GM19468 (cell line): ENCODE measurements around the gene FLOT1.
A peak's percentile ranks its signal among the peaks of the same experiment; 100 is the strongest.
"Not testable (repeated sequence)": the region's sequence is repeated elsewhere in the genome, so short reads cannot be mapped to it uniquely, and the experiment has no call there.

ENCODE experiments used
- ATAC-seq: cut with Tn5 transposase; IDR thresholded peaks from one replicate; pipeline ENCODE4 v1.9.1; 2021; ENCODE audit warnings: mild to moderate bottlenecking, moderate library complexity, moderate number of reproducible peaks; ENCODE audit not compliant: unreplicated experiment; ENCODE audit errors: extremely low read depth

Gene FLOT1

GRCh38 chr6:30767944-30768301, 25.4 kb upstream of the FLOT1 start:
- no peak for ATAC-seq

GRCh38 chr6:30767158-30767943, 24.9 kb upstream of the FLOT1 start:
- ATAC-seq, result peak; percentile 56

GRCh38 chr6:30766461-30767157, 24.1 kb upstream of the FLOT1 start:
- ATAC-seq, result no peak

GRCh38 chr6:30765495-30765894, 23.0 kb upstream of the FLOT1 start:
- ATAC-seq, result not testable (repeated sequence)

DNA sequence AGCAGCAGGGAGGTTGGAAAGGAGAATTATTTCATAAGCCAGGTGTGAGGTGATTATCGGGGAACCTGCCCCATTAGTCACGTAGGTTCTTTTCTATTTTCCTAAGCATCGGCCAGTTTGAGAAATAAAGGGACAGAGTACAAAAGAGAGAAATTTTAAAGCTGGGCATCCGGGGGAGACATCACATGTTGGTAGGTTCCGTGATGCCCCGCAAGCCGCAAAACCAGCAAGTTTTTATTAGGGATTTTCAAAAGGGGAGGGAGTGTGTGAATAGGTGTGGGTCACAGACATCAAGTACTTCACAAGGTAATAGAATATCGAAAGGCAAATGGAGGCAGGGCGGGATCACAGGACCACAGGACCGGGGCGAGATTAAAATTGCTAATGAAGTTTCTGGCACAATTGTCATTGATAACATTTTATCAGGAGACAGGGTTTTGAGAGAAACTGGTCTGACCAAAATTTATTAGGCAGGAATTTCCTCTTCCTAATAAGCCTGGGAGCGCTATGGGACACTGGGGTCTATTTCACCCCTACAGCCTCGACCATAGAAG, 22.1 kb upstream of the FLOT1 start:
- ATAC-seq, result not testable (repeated sequence)

DNA sequence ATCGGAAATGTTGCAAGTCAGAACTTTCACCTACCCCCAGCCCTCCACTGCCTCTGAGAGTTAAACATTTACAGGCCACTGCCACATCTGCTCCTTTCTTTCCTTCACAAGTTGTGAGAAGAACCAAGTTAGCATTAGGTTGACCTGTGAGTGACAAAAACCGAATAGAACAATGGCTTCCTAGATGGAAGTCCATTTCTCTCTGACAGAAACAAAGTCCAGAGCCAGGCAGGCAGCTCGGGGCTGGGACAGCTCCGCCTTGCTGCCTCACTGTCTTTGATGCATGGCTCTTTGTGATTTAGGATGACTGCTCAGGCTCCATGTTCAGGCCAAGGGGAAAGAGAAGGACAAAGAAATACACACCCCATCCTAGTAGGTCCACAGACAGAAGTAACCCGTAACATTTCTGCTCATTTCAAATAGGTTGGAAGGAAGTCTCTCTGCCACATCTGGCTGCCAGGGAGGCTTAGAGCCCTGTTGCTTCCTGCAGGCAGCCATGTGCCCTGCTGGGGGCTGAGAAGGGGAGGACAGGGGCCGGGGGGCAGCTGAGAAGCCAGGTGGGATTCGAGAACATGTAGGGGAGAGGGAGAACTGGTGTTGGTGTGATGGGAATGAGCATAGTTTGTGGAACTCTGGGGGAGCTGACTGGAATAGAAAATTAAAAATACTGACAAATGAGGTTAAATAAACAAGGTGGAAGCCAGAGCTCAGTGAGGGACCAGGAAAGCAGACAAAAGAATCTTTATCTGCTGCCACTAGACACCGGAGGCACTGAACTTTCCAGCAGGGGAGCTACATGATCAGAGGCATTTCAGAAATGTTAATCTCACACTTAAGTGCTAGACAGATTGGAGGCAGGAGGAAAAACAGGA, 21.4 kb upstream of the FLOT1 start:
- ATAC-seq, result no peak

DNA sequence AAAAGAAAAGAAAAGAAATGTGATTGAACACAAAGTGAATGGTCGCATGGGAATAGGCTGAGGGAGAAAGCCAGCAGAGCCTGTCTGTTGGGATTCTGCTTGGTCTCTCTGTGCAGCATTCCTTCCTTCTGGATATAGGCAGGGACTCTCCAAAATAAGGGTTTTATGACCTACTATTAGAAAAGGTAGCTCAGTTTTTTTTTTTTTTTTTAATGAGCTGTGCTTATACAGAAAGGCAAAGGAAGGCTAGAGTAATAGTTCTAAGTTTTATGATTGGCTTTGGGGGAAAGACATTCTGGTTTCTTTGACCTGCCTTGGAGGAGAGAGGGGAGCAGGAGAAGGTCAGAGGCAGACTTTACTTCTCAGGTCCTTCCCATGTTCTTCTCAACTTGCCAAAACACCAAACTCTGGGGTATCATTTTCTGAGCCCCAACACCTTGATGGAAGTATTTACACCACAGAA, 20.7 kb upstream of the FLOT1 start:
- ATAC-seq, result no peak

DNA sequence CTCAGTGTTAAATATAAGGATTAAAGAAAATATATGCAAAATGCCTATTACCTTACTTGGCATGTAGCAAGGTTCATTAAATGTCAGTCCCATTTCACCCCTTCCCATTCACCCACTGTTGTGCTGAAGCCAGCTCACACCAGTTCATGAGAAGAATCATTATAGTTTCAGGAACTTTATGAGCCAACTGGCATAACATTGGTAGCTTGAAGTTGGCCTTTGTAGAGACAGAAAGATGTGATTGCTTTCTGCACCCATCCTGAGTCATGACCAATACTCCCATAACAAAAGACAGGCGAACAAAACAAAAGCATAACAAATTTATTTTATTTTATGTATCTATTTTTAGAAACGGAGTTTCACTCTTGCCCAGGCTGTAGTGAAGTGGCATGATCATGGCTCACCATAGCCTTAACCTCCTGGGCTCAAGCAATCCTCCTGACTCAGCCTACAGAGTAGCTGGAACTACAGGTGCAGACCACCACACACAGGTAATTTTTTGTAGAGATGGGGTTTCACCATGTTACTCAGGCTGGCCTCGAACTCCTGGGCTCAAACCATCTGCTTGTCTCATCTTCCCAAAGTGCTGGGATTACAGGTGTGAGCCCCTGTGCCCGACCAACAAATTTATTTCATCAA, 19.4 kb upstream of the FLOT1 start:
- no peak for ATAC-seq

DNA sequence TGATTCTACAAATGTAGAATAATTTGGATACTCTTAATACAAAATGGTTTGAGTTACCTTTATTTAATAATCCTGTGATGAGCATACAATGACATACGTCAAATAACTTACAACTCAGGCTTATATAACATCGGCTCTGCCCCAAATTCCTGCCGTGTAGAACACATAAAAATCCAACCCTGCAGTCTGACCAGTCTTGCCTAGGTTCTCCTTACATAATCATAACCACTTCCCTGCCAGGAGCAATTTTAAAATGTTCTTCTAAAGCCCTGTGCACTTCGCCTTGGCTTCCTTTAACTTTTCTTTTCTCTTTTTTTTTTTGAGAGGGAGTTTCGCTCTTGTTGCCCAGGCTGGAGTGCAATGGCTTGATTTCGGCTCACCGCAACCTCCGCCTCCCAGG, 18.1 kb upstream of the FLOT1 start:
- no peak for ATAC-seq

DNA sequence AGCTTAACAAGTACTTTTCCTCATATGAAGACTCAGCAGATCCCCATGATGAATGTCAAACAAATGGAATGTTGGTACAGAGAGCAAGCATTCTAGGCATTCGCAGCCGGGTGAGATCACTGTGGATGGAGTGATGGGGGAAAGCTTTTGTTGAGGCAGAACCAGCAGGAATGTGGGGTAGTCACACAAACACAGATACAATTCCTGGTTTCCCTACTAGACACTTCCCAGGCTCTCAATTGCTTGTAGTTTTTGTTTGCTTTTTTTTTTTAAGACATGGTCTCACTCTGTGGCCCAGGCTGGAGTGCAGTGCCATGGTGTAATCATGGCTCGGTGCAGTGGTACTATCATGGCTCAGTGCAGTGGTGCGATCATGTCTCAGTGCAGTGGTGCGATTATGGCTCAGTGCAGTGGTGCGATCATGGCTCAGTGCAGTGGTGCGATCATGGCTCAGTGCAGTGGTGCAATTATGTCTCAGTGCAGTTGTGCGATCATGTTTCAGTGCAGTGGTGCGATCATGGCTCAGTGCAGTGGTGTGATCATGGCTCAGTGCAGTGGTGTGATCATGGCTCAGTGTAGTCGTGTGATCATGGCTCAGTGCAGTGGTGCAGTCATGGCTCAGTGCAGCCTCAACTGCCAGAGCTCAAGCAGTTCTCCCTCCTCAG, 17.2 kb upstream of the FLOT1 start:
- ATAC-seq, result no peak

DNA sequence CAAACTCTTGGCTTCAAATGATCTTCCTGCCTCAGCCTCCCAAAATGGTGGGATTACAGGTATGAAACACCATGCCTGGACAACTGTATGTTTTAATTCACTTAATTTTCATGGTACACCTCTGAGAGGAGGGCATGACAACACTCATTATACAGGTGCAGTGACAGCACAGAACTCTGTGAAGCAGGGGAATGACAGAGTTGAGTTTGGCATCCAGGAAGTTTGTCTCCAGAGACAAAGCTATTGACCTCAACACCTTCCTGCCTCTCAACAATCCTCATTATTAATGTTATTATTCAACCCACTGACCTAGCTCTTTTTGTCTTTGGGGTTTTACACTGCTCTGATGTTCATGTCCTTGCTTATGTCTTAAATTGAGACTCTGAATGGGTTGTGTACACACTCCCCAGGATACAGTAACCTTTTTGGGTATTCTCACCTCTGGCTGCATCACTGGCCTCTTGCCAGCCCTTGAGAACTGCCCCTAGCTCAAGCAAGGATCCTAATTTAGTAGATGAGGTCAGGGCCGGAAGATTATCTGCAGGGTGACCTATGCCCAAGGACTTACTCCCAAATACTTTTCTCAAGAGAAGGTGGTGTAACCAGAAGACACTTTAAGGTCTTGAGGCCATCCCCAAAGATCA, 14.9 kb upstream of the FLOT1 start:
- ATAC-seq, result no peak

- not testable (repeated sequence) for ATAC-seq
Observed at GRCh38 chr6:30756405-30757003, 14.0 kb upstream of the FLOT1 start.

GRCh38 chr6:30754631-30755030, 12.1 kb upstream of the FLOT1 start:
- ATAC-seq, result no peak

DNA sequence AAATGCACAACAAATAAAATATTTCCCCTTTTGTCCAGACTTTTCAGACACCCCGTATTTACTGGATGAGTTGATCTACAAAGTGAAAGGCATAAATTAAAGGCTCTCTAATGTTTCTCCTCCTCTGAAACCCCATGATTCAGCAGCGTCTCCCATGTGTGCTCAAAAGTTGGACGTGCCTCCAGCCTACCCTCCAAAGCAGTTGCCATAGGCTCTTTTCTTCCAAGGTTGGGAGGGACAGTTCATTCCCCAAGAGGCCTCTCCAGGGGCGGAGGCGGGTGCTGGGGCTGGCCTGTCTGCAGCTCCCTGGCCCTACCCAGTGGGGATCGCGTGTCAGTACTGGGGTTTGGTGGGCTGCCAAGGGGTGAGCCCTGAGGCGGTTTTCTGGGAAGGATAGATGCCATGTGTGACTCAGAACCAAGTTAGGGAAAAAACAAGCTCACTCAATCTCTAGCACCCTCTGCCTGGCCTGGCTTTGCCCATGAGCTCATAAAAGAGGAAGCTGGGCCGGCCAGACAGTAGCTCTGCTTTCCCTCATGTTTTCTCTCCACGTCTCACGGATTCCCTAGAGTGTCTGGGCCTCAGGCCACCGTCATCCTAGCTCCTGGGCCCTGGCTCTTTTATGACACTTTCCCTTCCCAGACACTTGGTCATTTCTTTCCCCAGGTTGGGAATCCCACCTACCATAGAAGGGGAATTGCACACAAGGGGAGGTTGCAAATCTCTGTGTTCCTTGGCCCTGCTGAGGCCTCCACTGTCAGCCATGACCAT, 9.9 kb upstream of the FLOT1 start:
- ATAC-seq, result no peak

GRCh38 chr6:30750379-30750668, 7.8 kb upstream of the FLOT1 start:
- ATAC-seq, result no peak

- ATAC-seq, result no peak
Observed at GRCh38 chr6:30749554-30750378, 7.3 kb upstream of the FLOT1 start.

GRCh38 chr6:30748851-30749540, 6.5 kb upstream of the FLOT1 start:
- ATAC-seq, result no peak
